SIG-M5 treated with dmso at 0.1 percent for 504 hours (cell line): Measurements from ENCODE around the gene NPL.

Experiments
- DNase-seq: peaks from one replicate; lab custom pipeline; 2025; ENCODE audit not compliant: unreplicated experiment; lab: John Stamatoyannopoulos, UW

The NPL gene, protein sequence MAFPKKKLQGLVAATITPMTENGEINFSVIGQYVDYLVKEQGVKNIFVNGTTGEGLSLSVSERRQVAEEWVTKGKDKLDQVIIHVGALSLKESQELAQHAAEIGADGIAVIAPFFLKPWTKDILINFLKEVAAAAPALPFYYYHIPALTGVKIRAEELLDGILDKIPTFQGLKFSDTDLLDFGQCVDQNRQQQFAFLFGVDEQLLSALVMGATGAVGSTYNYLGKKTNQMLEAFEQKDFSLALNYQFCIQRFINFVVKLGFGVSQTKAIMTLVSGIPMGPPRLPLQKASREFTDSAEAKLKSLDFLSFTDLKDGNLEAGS

GRCh38 chr1:182789138-182790076, at the start of gene NPL:
Gene NPL, plus strand, starts transcription at chr1:182789773. Its CDS starts 4,599 bp downstream, at chr1:182794372.
- peak; percentile 80 for DNase-seq

- no peak for DNase-seq
Measured at GRCh38 chr1:182740120-182740519, 49.5 kb upstream of the NPL start.

DNA sequence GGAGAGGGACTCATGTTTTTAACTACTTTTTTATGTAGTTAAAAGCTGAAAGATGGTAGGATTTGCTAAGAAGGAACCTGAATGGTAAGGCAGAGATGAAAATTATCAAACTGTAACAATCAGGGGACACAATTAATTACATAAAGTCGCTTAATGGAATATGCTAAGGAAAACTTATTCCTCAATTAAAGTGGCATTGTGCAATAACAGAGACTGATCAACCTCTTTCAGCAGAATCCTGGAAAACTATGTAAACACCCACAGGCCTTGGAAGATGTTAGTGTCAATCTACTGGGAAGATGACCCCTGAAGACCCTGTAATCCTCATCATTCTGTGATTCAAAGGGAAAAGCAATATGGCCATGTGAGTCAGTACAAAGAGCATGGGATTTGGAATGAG, 46.8 kb upstream of the NPL start:
- DNase-seq: no peak

GRCh38 chr1:182752077-182752988, 37.2 kb upstream of the NPL start:
- no peak for DNase-seq

DNA sequence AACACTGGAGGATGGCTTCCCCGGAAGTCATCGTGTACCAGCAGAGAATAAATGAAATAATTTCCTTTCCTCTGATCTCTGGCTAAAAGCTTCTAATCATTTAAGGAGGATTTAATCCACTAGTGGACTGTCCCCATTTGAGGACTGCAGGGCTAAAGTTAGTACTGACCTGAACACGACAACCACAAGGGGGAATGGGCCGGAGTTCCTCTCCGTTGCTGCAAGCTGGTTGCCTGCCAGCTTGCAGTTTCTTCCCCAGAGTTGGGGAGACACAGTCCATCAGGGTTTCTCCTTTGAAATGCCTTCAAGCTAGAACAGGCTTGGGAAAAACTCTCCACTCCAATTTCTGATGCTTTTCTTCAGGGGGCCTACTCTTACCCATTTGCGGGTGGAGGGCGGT, 35.5 kb upstream of the NPL start:
- no peak for DNase-seq

DNA sequence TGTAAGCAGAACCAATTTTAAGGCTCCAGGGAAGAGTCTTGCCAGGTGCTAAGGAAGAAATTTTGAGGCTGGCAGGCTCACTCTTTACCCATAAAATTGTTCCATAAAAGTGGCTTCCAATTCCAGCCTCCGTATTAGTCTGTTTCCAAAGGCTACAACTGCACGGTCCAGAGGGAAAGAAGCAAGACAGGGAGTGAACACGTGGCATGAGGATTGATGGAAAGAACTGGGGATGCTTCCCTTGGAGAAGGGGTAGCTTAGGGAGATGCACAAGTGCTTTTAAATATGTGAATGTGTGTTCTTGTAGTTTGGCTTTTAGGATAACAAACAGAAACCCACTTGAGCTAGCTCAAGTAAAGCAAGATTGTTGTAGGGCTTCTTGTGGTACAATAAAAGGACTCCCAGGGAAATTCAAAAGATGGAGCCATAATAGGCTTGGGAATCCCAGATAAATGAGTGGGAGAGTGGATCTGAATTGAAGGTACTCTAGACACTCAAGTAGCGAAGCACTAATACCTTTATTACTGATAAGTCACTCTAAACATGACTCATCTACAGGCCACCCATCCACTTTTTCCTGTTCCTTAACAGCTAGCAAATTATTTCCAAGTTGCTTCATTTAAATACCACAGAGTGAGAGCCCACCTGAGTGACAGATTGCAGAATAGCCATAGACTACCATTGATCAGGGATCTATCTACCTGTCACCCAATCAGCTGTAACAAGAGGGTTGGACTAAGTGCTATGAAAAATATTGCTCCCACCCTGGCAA, 34.8 kb upstream of the NPL start:
- no peak for DNase-seq

DNA sequence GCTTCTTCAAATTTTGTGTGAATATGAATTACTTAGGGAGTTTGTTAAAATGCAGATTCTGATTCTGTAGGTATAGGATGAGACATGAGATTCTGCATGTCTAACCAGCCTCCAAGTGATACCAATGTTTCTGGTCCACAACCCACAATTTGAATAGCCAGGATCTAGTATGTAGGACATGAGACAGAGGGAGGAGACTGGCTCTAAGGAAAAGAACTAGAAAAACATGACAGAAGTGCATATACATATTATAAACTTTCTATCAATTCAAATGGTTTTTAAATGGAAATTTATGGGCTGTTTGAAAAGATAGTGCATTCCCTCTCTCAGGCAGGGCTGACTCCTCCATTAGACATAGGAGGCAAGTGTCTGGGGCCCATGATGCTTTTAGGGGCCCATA, 33.9 kb upstream of the NPL start:
- DNase-seq: no peak

DNA sequence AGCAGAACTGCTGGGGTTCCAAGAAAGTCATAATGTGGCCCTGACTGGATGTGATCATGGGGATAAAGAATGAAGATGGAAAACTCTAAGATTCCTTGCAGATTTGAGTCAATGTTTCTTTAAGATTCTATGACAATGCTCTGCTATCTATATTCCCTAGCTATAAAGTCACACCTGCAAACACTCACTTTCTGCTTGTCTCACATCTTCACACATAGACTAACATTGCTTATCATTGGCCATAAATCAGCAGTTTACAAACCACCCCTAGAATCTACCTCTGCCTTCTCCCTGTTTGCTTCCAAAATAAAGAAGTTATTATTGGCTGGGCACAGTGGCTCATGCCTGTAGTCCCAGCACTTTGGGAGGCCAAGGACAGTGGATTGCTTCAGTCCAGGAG, 33.1 kb upstream of the NPL start:
- DNase-seq: no peak

GRCh38 chr1:182761396-182762395, 27.9 kb upstream of the NPL start:
- DNase-seq: peak; percentile 70

GRCh38 chr1:182762536-182762935, 27.0 kb upstream of the NPL start:
- DNase-seq: no peak

DNA sequence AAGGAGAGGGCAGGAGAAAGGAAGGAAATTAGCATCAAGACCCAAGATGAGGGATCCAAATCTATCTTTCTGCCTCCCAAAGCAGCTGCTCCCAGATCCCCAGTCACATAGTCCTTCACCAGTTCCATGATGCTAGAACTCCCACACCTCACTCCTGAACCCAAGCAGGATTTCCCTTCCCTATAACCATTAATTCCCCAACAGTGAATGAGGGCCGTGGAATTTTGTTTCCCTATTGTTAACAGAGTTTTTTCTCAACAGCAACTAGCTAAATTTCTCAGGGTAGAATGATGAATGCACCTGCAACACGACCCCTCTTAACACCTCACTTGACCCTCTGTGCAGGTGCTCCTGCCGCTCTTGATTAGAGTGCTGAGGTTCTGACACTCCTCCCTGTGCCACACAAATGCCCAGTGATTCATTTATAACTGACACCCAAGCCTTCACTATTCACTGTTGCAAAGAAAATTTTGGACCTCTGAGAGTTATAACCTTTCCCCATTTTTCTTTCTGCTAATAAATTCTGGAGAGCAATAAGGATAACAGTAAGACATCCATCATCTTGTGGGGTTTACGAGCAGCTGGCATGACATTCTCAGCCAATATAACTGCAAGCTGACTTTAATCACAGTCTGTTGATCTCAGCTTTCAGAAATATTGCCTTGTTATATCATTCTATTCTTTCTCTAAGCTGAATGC, 25.4 kb upstream of the NPL start:
- DNase-seq: no peak

DNA sequence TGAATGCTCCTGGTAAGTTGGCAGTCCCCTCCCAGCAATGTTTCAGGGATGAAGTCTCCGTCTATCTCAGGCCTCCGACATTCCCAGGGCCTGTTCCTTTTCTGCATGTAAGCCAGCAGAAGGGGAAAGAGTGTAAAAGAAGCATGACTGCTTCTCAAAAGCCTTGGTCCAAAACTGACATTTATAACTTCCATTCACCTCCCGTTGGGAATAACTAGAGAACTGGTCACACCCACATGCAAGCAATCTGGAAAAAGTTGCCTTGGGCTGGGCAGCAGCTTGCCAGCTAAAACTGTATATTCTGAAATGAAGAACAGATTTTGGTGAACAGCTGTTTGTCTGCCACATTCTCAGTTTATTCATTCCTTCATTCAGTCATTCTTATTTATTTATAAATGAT, 24.2 kb upstream of the NPL start:
- no peak for DNase-seq

DNA sequence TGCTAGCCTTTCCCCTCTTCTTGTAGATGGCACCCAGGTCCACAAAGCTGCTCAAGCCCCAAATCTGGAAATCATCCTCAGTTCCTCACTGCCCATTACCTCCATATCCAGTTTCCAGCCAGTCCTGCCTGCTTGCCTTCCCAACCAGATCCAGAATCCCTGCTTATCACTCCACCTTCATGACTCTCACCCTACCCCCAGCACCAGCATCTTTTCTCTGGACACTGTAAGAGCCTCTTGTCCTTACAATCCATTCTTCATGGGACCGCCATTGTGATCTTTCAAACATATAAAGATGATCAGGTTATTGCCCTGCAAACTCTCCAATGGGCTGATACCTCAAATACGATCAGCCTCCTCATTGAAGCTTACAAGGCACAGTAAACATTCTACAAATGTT, 23.5 kb upstream of the NPL start:
- no peak for DNase-seq

DNA sequence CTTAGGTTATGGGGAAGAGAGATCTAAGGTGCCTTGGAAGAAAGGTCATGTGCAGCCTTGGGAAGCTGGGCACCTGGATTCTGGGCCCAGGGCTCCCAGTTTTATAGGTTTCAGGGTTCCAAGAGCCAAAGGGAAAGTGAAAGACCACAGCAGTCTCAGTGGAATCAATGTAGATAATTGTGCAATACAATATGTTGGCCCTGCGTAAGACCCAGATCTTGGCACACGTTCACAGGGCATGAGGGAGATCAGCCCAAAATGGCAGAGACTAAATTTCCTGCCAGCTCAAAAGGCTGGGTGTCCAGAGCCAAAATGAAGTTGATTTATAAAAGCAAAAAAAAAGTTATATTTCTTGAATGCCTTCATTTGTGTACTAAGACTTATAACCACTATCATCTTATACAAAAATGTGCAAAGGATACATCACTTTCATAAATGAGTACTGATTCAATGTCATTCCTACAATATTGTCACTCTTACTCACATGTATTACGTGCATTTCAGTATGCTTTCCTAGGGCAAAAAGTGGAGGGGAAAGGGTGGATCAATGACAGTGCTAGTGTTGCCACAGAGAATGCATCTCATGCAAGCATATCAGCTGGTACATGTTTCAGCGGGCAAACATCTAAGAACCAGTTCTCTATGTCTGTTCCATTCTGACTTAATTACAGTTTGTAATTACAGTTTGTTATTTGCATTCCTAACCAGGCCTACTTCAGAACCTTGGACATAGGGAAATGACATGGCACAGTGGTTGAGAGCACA, 22.5 kb upstream of the NPL start:
- no peak for DNase-seq

GRCh38 chr1:182768963-182769362, 20.6 kb upstream of the NPL start:
- DNase-seq: no peak

DNA sequence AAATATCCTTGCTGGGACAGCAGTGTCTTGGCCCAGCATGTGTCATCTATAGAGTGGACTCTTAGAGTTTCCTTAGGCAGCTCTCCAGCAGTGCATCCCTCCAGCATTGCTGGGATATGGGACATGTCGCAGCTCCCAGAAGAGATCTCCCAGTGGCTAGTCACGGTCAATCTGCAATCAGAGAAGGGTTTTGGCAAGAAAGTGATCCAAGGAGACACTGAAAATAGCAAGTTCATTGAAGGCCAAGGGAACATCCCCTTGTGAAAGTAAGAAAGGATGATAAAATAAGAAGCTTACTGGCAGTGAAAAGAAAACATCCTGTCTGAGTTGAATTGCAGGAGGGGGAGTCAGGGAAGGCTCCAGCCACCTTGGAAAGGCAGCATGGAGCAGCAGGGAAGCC, 19.3 kb upstream of the NPL start:
- no peak for DNase-seq

- no peak for DNase-seq
Measured at GRCh38 chr1:182771187-182771984, 18.2 kb upstream of the NPL start.
